Osteoblast (primary cell): ENCODE data around the gene OR51G1. TPM values are rescaled to one million over a fixed set of nuclear protein-coding genes. Genes with fewer than 3 reads are reported as not detected.

Source experiments
- DNase-seq: peaks from one replicate; pipeline ENCODE4 v3.0.0; 2011; ENCODE audit warnings: low spot score, mixed read lengths; ENCODE audit not compliant: insufficient read length; ENCODE audit errors: missing footprints
- H2AFZ ChIP-seq: 2 replicates; pipeline ENCODE4 v1.6.0; 2011; ENCODE audit warnings: mild to moderate bottlenecking, low read length
- H3K27ac ChIP-seq: 2 replicates; pipeline ENCODE4 v1.5.1; 2011; ENCODE audit warnings: mild to moderate bottlenecking, low read depth, low read length, moderate library complexity
- H3K27me3 ChIP-seq: 2 replicates; pipeline ENCODE4 v1.6.0; 2012; ENCODE audit warnings: mild to moderate bottlenecking, control low read depth, inconsistent platforms, low read length, moderate library complexity; ENCODE audit not compliant: insufficient read depth
- H3K36me3 ChIP-seq: 2 replicates; pipeline ENCODE4 v1.5.1; 2011; ENCODE audit warnings: mild to moderate bottlenecking, low read length, control low read depth, moderate library complexity; ENCODE audit not compliant: insufficient read depth
- H3K4me1 ChIP-seq: 2 replicates; pipeline ENCODE4 v1.5.1; 2011; ENCODE audit warnings: mild to moderate bottlenecking, low read length, control low read depth, moderate library complexity; ENCODE audit not compliant: insufficient read depth
- H3K4me2 ChIP-seq: 2 replicates; pipeline ENCODE4 v1.6.0; 2011; ENCODE audit warnings: mild to moderate bottlenecking, low read length; ENCODE audit not compliant: insufficient read depth
- H3K4me3 ChIP-seq: fragments of 200-600 bp; sonication (generic); 3 replicates; pipeline ENCODE4 v1.5.1; 2012; ENCODE audit warnings: mild to moderate bottlenecking, low read length, inconsistent platforms; ENCODE audit not compliant: insufficient read depth
- H3K79me2 ChIP-seq: 2 replicates; pipeline ENCODE4 v1.6.0; 2012; ENCODE audit warnings: mild to moderate bottlenecking, low read length, control low read depth, inconsistent platforms; ENCODE audit not compliant: insufficient read depth
- H3K9me3 ChIP-seq: 2 replicates; pipeline ENCODE4 v1.5.1; 2011; ENCODE audit warnings: low read depth, low read length, control low read depth
- H4K20me1 ChIP-seq: 2 replicates; pipeline ENCODE4 v1.6.0; 2012; ENCODE audit warnings: mild to moderate bottlenecking, low read length, control low read depth; ENCODE audit not compliant: insufficient read depth
- total RNA-seq: library from RNA; depleted of rRNA; stranded (reverse); fragments of >200 nt; gene quantifications from 2 replicates; pipeline ENCODE4 v1.2.3, GENCODE V29; 2012
- TF ChIP-seq, protein P1 (sequence below): IDR thresholded peaks from 2 replicates; pipeline ENCODE4 v1.5.1; 2011; ENCODE audit warnings: mild to moderate bottlenecking, low read depth, low read length, moderate library complexity; ENCODE audit errors: extremely low read depth

The OR51G1 gene
- total RNA-seq, 1 donor: not detected

DNA sequence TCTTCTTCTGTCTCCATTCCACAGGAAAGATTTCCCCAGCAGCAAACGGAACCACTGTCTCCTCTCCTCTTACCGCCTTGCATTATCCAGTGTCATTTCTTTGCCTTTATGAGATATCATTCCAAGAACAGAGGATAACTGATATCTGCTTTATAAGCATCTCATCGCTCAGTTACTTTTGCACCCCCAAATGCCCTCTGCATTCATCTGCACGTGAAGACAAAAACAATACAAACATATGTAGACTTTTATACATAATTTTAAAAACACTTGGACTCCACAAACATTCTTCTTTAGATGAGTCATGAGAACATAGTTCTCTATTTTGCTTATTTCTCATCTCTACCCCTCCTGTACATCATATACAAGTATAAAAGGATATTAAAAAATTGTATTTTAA, 43.0 kb downstream of the OR51G1 start:
- peaks cover 5% of the 10 kb centered on the region for H3K4me1 ChIP-seq
- no peak overlapping the region for H3K27ac ChIP-seq
- TF ChIP-seq, protein P1, sequence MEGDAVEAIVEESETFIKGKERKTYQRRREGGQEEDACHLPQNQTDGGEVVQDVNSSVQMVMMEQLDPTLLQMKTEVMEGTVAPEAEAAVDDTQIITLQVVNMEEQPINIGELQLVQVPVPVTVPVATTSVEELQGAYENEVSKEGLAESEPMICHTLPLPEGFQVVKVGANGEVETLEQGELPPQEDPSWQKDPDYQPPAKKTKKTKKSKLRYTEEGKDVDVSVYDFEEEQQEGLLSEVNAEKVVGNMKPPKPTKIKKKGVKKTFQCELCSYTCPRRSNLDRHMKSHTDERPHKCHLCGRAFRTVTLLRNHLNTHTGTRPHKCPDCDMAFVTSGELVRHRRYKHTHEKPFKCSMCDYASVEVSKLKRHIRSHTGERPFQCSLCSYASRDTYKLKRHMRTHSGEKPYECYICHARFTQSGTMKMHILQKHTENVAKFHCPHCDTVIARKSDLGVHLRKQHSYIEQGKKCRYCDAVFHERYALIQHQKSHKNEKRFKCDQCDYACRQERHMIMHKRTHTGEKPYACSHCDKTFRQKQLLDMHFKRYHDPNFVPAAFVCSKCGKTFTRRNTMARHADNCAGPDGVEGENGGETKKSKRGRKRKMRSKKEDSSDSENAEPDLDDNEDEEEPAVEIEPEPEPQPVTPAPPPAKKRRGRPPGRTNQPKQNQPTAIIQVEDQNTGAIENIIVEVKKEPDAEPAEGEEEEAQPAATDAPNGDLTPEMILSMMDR: no peak
- H3K4me3 ChIP-seq: no peak overlapping the region
- peak; percentile 29 for DNase-seq
- H2AFZ ChIP-seq: no peak overlapping the region
- H3K4me2 ChIP-seq: no peak overlapping the region
- no peaks in the 10 kb centered on the region for H3K9me3 ChIP-seq
- no peaks in the 10 kb centered on the region for H3K27me3 ChIP-seq
- H3K79me2 ChIP-seq: no peaks in the 10 kb centered on the region
- no peaks in the 10 kb centered on the region for H3K36me3 ChIP-seq
- no peaks in the 10 kb centered on the region for H4K20me1 ChIP-seq

Other genes starting within 250 kb of the OR51G1 start
- gene OR51E2, start 226.5 kb downstream of the OR51G1 start, total RNA-seq: not detected in 2 replicates
- not detected in 2 replicates for gene MMP26, start 219.6 kb downstream of the OR51G1 start, total RNA-seq
- gene OR51F1, start 154.4 kb downstream of the OR51G1 start, total RNA-seq: not detected in 2 replicates
- not detected in 2 replicates for gene OR52R1, start 120.0 kb downstream of the OR51G1 start, total RNA-seq
- not detected in 2 replicates for gene OR51F2, start 103.0 kb downstream of the OR51G1 start, total RNA-seq
- not detected in 2 replicates for gene OR51S1, start 75.1 kb downstream of the OR51G1 start, total RNA-seq
- gene OR51T1, start 42.4 kb downstream of the OR51G1 start, total RNA-seq: not detected in 2 replicates
- not detected in 2 replicates for gene OR51A7, start 20.6 kb downstream of the OR51G1 start, total RNA-seq
- not detected in 2 replicates for gene OR51G2, start 5.0 kb downstream of the OR51G1 start, total RNA-seq
- gene OR51A4, start 23.3 kb upstream of the OR51G1 start, total RNA-seq: not detected in 2 replicates
- not detected in 2 replicates for gene OR51A2, start 31.4 kb upstream of the OR51G1 start, total RNA-seq
- gene OR51L1, start 70.5 kb upstream of the OR51G1 start, total RNA-seq: not detected in 2 replicates
- not detected in 2 replicates for gene OR52J3, start 122.2 kb upstream of the OR51G1 start, total RNA-seq
- gene OR52E2, start 135.3 kb upstream of the OR51G1 start, total RNA-seq: not detected in 2 replicates
- not detected in 2 replicates for gene OR52E1, start 145.2 kb upstream of the OR51G1 start, total RNA-seq
- gene OR52A5, start 214.0 kb upstream of the OR51G1 start, total RNA-seq: not detected in 2 replicates
- not detected in 2 replicates for gene OR52A1, start 230.4 kb upstream of the OR51G1 start, total RNA-seq